ENCODE results near the gene TUT1.

Gene TUT1

GRCh38 chr11:62540804-62541701, 50.3 kb downstream of the TUT1 start:
- peak; percentile 71 to 89 (median 80) for DNase-seq

DNA sequence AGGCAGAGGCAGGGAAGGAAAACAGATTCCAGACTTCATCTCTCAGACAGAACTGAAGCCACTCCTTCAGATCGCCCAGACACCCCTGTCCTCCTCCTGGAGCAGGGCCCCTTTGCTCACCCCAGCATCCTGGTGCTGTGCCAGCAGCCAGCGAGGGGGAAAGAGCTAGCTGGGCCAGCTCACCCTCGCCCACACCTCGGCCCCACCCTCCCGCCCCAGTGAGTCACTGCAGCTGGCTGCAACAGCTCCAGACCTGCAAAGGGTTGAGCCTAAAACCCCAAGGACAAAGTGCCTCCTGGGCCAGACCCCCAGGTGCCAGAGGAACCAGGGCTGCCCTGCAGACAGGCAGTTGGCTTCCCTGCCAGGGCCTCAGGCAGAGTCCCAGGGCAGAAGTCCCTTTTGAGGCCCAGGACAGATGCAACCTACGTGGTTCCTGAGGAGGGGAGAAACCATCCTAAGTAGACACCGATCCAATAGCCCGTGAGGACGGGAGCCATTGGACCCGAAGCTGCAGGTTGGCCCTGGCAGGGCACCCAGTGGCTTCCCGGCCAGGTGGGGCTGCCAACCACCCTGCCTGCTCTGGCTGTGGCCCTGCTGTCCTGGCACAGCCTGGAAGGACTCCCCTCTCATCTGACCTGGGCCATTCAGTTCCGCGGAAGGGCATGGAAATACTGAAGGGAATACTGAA, 51.9 kb downstream of the TUT1 start:
- peak; percentile 77 to 88 (median 80) for DNase-seq

DNA sequence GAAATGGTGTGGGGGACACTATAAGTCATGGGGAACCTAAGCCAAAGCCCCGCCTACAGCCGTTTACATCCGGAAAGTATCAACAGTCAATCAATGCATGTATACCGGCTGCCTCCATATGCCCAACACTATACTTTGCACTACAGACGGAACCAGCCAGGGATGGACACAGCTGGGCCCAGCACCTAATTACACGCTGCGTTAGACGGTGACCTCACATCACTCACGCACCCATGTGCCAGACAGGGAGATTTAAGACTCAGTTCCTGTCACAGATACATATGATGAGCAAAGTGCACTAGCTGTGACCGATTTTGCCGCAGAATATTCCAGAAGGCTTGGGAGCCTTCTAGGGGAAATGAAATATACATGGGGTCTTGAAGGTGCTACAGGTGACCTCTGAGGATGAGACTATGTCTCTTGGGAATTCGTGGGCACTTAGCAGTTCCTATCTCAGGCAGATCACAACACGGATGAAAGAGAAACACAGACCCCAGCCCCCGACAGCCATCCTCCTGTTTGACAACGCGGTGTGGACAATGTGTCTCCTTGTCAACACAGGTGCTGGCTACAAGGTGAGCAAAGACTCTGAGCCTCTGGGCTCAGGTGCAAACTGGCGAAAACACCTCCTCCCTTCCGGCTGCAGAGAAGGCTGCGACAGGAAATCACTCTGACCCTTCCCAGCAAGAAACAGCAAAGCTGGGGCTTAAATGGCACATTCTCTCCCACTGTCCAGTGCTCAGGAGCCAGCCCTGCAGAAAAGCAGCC, 52.7 kb downstream of the TUT1 start:
- DNase-seq: no peak

- no peak for DNase-seq
These were observed 54.9 kb downstream of the TUT1 start for GRCh38 chr11:62536301-62536957.

DNA sequence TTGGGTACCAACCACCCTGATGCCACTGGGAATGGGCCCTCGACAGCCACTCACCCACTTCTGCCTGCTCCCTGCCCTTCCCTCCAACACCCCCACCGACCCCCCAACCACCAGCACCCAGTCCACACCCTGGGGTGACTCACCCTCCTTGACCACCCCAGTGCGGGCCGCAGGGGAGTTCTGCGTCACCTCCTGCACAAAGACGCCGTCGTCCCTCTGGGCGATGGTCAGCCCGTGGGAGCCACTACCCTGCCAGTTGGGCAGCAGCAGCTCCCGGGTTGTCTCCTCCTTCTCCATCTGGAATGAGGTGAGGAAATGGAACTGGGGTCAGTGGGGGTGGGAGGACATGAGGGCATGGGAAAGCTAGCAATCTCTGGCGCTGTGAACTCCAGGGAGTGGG, 55.5 kb downstream of the TUT1 start:
- no peak for DNase-seq

GRCh38 chr11:62534779-62535545, 56.4 kb downstream of the TUT1 start:
- no peak for DNase-seq

GRCh38 chr11:62532096-62532495, 59.2 kb downstream of the TUT1 start:
- DNase-seq: no peak
